ENCODE measurements around the gene LPP.

Gene LPP

GRCh38 chr3:188246905-188247304, 92.9 kb downstream of the LPP start:
- H3K27me3 Mint-ChIP-seq: no peaks in the 10 kb centered on the region
- peaks cover 14% of the 10 kb centered on the region for H3K36me3 Mint-ChIP-seq
- H3K4me3 Mint-ChIP-seq: no peak overlapping the region
- H3K9me3 Mint-ChIP-seq (ENCODE audit: low read depth): no peaks in the 10 kb centered on the region
- peaks cover 14% of the 10 kb centered on the region for H3K4me1 Mint-ChIP-seq (ENCODE audit: low read depth)
- H3K27ac Mint-ChIP-seq: no peak overlapping the region

GRCh38 chr3:188248036-188248561, 94.1 kb downstream of the LPP start:
- peaks cover 17% of the 10 kb centered on the region for H3K36me3 Mint-ChIP-seq
- no peak overlapping the region for H3K4me3 Mint-ChIP-seq
- H3K27ac Mint-ChIP-seq: no peak overlapping the region
- no peaks in the 10 kb centered on the region for H3K9me3 Mint-ChIP-seq (ENCODE audit: low read depth)
- peaks cover 8% of the 10 kb centered on the region for H3K4me1 Mint-ChIP-seq (ENCODE audit: low read depth)
- no peaks in the 10 kb centered on the region for H3K27me3 Mint-ChIP-seq

- peaks cover 35% of the 10 kb centered on the region for H3K4me1 Mint-ChIP-seq (ENCODE audit: low read depth)
- no peaks in the 10 kb centered on the region for H3K9me3 Mint-ChIP-seq (ENCODE audit: low read depth)
- H3K27ac Mint-ChIP-seq: peak overlapping the region; percentile 92
- H3K4me3 Mint-ChIP-seq: no peak overlapping the region
- no peaks in the 10 kb centered on the region for H3K27me3 Mint-ChIP-seq
- peaks cover 22% of the 10 kb centered on the region for H3K36me3 Mint-ChIP-seq
Measured at GRCh38 chr3:188253123-188253793, 99.3 kb downstream of the LPP start.

GRCh38 chr3:188253800-188254452, 100.0 kb downstream of the LPP start:
- H3K27me3 Mint-ChIP-seq: no peaks in the 10 kb centered on the region
- H3K36me3 Mint-ChIP-seq: peaks cover 22% of the 10 kb centered on the region
- H3K4me3 Mint-ChIP-seq: peak overlapping the region; percentile 11
- no peaks in the 10 kb centered on the region for H3K9me3 Mint-ChIP-seq (ENCODE audit: low read depth)
- peaks cover 35% of the 10 kb centered on the region for H3K4me1 Mint-ChIP-seq (ENCODE audit: low read depth)
- peak overlapping the region; percentile 92 for H3K27ac Mint-ChIP-seq

- Mint-ChIP-seq H3K27me3 (no peaks in the 10 kb centered on the region), H3K4me1 (ENCODE audit: low read depth) (peaks cover 35% of the 10 kb centered on the region), H3K36me3 (peaks cover 26% of the 10 kb centered on the region), H3K4me3 (no peak overlapping the region), H3K9me3 (ENCODE audit: low read depth) (no peaks in the 10 kb centered on the region), H3K27ac (peak overlapping the region; percentile 92)
Measured at GRCh38 chr3:188254520-188255070, 100.6 kb downstream of the LPP start.

- H3K4me3 Mint-ChIP-seq: no peak overlapping the region
- H3K9me3 Mint-ChIP-seq (ENCODE audit: low read depth): no peaks in the 10 kb centered on the region
- H3K27ac Mint-ChIP-seq: peak overlapping the region; percentile 92
- no peaks in the 10 kb centered on the region for H3K27me3 Mint-ChIP-seq
- peaks cover 34% of the 10 kb centered on the region for H3K4me1 Mint-ChIP-seq (ENCODE audit: low read depth)
- H3K36me3 Mint-ChIP-seq: peaks cover 25% of the 10 kb centered on the region
Measured at GRCh38 chr3:188255190-188255589, 101.2 kb downstream of the LPP start.

GRCh38 chr3:188256758-188257157, 102.8 kb downstream of the LPP start:
- H3K4me3 Mint-ChIP-seq: no peak overlapping the region
- peaks cover 34% of the 10 kb centered on the region for H3K4me1 Mint-ChIP-seq (ENCODE audit: low read depth)
- no peaks in the 10 kb centered on the region for H3K27me3 Mint-ChIP-seq
- H3K27ac Mint-ChIP-seq: no peak overlapping the region
- peaks cover 20% of the 10 kb centered on the region for H3K36me3 Mint-ChIP-seq
- H3K9me3 Mint-ChIP-seq (ENCODE audit: low read depth): no peaks in the 10 kb centered on the region

- H3K4me3 Mint-ChIP-seq: no peak overlapping the region
- peaks cover 34% of the 10 kb centered on the region for H3K4me1 Mint-ChIP-seq (ENCODE audit: low read depth)
- peaks cover 19% of the 10 kb centered on the region for H3K36me3 Mint-ChIP-seq
- no peaks in the 10 kb centered on the region for H3K27me3 Mint-ChIP-seq
- H3K27ac Mint-ChIP-seq: no peak overlapping the region
- H3K9me3 Mint-ChIP-seq (ENCODE audit: low read depth): no peaks in the 10 kb centered on the region
Measured at GRCh38 chr3:188257384-188258026, 103.5 kb downstream of the LPP start.

- Mint-ChIP-seq H3K4me3 (no peak overlapping the region), H3K36me3 (peaks cover 16% of the 10 kb centered on the region), H3K27me3 (no peaks in the 10 kb centered on the region), H3K27ac (no peak overlapping the region), H3K4me1 (ENCODE audit: low read depth) (peaks cover 22% of the 10 kb centered on the region), H3K9me3 (ENCODE audit: low read depth) (no peaks in the 10 kb centered on the region)
Measured at GRCh38 chr3:188259191-188259590, 105.2 kb downstream of the LPP start.

GRCh38 chr3:188259596-188259995, 105.6 kb downstream of the LPP start:
- no peaks in the 10 kb centered on the region for H3K9me3 Mint-ChIP-seq (ENCODE audit: low read depth)

GRCh38 chr3:188261011-188261410, 107.1 kb downstream of the LPP start:
- H3K36me3 Mint-ChIP-seq: peaks cover 9% of the 10 kb centered on the region
- no peaks in the 10 kb centered on the region for H3K9me3 Mint-ChIP-seq (ENCODE audit: low read depth)
- no peak overlapping the region for H3K4me3 Mint-ChIP-seq
- peaks cover 10% of the 10 kb centered on the region for H3K4me1 Mint-ChIP-seq (ENCODE audit: low read depth)
- H3K27ac Mint-ChIP-seq: peak overlapping the region; percentile 34
- H3K27me3 Mint-ChIP-seq: no peaks in the 10 kb centered on the region

More at GRCh38 chr3:188259596-188259995, 105.6 kb downstream of the LPP start:
- Mint-ChIP-seq H3K4me3 (no peak overlapping the region), H3K4me1 (ENCODE audit: low read depth) (peaks cover 18% of the 10 kb centered on the region), H3K27ac (no peak overlapping the region), H3K36me3 (peaks cover 13% of the 10 kb centered on the region), H3K27me3 (no peaks in the 10 kb centered on the region)

GRCh38 chr3:188262488-188262887, 108.5 kb downstream of the LPP start:
- Mint-ChIP-seq H3K36me3 (peaks cover 9% of the 10 kb centered on the region), H3K27ac (no peak overlapping the region), H3K4me1 (ENCODE audit: low read depth) (peaks cover 1% of the 10 kb centered on the region), H3K27me3 (no peaks in the 10 kb centered on the region), H3K4me3 (no peak overlapping the region), H3K9me3 (ENCODE audit: low read depth) (no peaks in the 10 kb centered on the region)

GRCh38 chr3:188262913-188263683, 109.1 kb downstream of the LPP start:
- H3K27ac Mint-ChIP-seq: peak overlapping the region; percentile 18
- H3K36me3 Mint-ChIP-seq: peaks cover 9% of the 10 kb centered on the region
- no peaks in the 10 kb centered on the region for H3K4me1 Mint-ChIP-seq (ENCODE audit: low read depth)
- H3K4me3 Mint-ChIP-seq: no peak overlapping the region
- no peaks in the 10 kb centered on the region for H3K27me3 Mint-ChIP-seq
- no peaks in the 10 kb centered on the region for H3K9me3 Mint-ChIP-seq (ENCODE audit: low read depth)
